Chondrocyte (in vitro differentiated cells): ENCODE results near the gene IFI44L. TPM values are rescaled to one million over a fixed set of nuclear protein-coding genes. Genes with fewer than 3 reads are reported as not detected.

Experiments
- DNase-seq: peaks from one replicate; pipeline ENCODE4 v3.0.0; 2021; ENCODE audit warnings: mixed read lengths, low spot score
- H3K27ac Mint-ChIP-seq: one replicate; pipeline ENCODE4 v1.8.0; 2021; ENCODE audit warnings: mild to moderate bottlenecking, moderate library complexity, mixed read lengths; ENCODE audit not compliant: unreplicated experiment
- H3K27me3 Mint-ChIP-seq: 2 replicates; pipeline ENCODE4 v1.8.0; 2021; ENCODE audit warnings: low read depth, mixed read lengths
- H3K36me3 Mint-ChIP-seq: 2 replicates; pipeline ENCODE4 v1.8.0; 2021; ENCODE audit warnings: low read depth, mixed read lengths
- H3K4me1 Mint-ChIP-seq: 2 replicates; pipeline ENCODE4 v1.8.0; 2021; ENCODE audit warnings: low read depth, mild to moderate bottlenecking, mixed read lengths
- H3K4me3 Mint-ChIP-seq: one replicate; pipeline ENCODE4 v1.8.0; 2021; ENCODE audit warnings: mild to moderate bottlenecking, moderate library complexity, mixed read lengths; ENCODE audit not compliant: unreplicated experiment
- H3K9me3 Mint-ChIP-seq: 2 replicates; pipeline ENCODE4 v1.8.0; 2021; ENCODE audit warnings: low read depth, mixed read lengths
- CTCF ChIP-seq: fragments of 200-600 bp; sonication (generic); IDR thresholded peaks from 2 replicates; pipeline ENCODE4 v1.5.0; 2021; ENCODE audit warnings: antibody characterized with exemption, mild to moderate bottlenecking, moderate library complexity
- total RNA-seq: library from RNA; stranded (reverse); gene quantifications from 3 replicates; pipeline ENCODE4 v1.2.1, GENCODE V29; 2021

IFI44L gene
- total RNA-seq, 1 donor from 2014 or later: 10.8 TPM

- H3K27ac Mint-ChIP-seq: no peak overlapping the region
- no peak for TF ChIP-seq CTCF
- no peak for DNase-seq
- H3K4me1 Mint-ChIP-seq: no peaks in the 10 kb centered on the region
- H3K36me3 Mint-ChIP-seq: peaks cover 31% of the 10 kb centered on the region
- H3K27me3 Mint-ChIP-seq: no peaks in the 10 kb centered on the region
- no peaks in the 10 kb centered on the region for H3K9me3 Mint-ChIP-seq
- H3K4me3 Mint-ChIP-seq: no peak overlapping the region
Measured at GRCh38 chr1:78658901-78659300, 38.7 kb downstream of the IFI44L start.

GRCh38 chr1:78663923-78664322, 43.7 kb downstream of the IFI44L start:
- Mint-ChIP-seq H3K27me3 (no peaks in the 10 kb centered on the region), H3K4me1 (no peaks in the 10 kb centered on the region), H3K4me3 (no peak overlapping the region), H3K36me3 (peaks cover 20% of the 10 kb centered on the region), H3K27ac (no peak overlapping the region), H3K9me3 (no peaks in the 10 kb centered on the region)
- no peak for DNase-seq
- TF ChIP-seq CTCF: no peak

- Mint-ChIP-seq H3K36me3 (peaks cover 16% of the 10 kb centered on the region), H3K4me3 (no peak overlapping the region), H3K9me3 (no peaks in the 10 kb centered on the region), H3K27ac (no peak overlapping the region), H3K4me1 (no peaks in the 10 kb centered on the region), H3K27me3 (no peaks in the 10 kb centered on the region)
- TF ChIP-seq CTCF: no peak
- DNase-seq: no peak
Measured at GRCh38 chr1:78664763-78665162, 44.5 kb downstream of the IFI44L start.

- no peaks in the 10 kb centered on the region for H3K9me3 Mint-ChIP-seq
- no peak overlapping the region for H3K27ac Mint-ChIP-seq
- peaks cover 11% of the 10 kb centered on the region for H3K36me3 Mint-ChIP-seq
- no peaks in the 10 kb centered on the region for H3K4me1 Mint-ChIP-seq
- no peak for TF ChIP-seq CTCF
- no peaks in the 10 kb centered on the region for H3K27me3 Mint-ChIP-seq
- DNase-seq: no peak
- H3K4me3 Mint-ChIP-seq: no peak overlapping the region
Measured at GRCh38 chr1:78665809-78666208, 45.6 kb downstream of the IFI44L start.

- Mint-ChIP-seq H3K9me3 (no peaks in the 10 kb centered on the region), H3K36me3 (peaks cover 5% of the 10 kb centered on the region), H3K27me3 (no peaks in the 10 kb centered on the region), H3K27ac (no peak overlapping the region), H3K4me1 (no peaks in the 10 kb centered on the region), H3K4me3 (no peak overlapping the region)
- DNase-seq: no peak
- no peak for TF ChIP-seq CTCF
Measured at GRCh38 chr1:78667939-78668338, 47.7 kb downstream of the IFI44L start.
